SK-N-SH (cell line): ENCODE data around the gene HIPK2. TPM values are rescaled to one million over a fixed set of nuclear protein-coding genes. Genes with fewer than 3 reads are reported as not detected.

ENCODE experiments used
- CTCF ChIA-PET: fragments of 300-600, 350-600 bp; formaldehyde crosslinking; extraction: SDS; loops from one replicate; lab custom pipeline; 2021; lab: Yijun Ruan, JAX
- POLR2A ChIA-PET: fragments of 350-600 bp; sonication (Branson Sonifier 250); formaldehyde crosslinking; extraction: SDS; loops from one replicate; lab custom pipeline; 2020; ENCODE audit warnings: antibody characterized with exemption, inconsistent platforms; lab: Yijun Ruan, JAX
- DNase-seq: peaks from one replicate; pipeline ENCODE4 v3.0.0; 2012
- H2AFZ ChIP-seq: fragments of 200-600 bp; sonication (generic); 2 replicates; pipeline ENCODE4 v1.8.1; 2016; ENCODE audit warnings: antibody characterized with exemption, mild to moderate bottlenecking, low read depth
- H3F3A ChIP-seq: fragments of 200-600 bp; sonication (generic); replicated peaks from 2 replicates; pipeline ENCODE3; 2016; ENCODE audit warnings: antibody characterized with exemption, mild to moderate bottlenecking; ENCODE audit not compliant: insufficient read depth
- H3K27ac ChIP-seq, 2 experiments: fragments of 200-500 bp in 1 of 2; fragments of 200-600 bp in 1 of 2; sonication (Bioruptor generic) in 1 of 2; sonication (generic), shearing (Covaris generic) in 1 of 2; 2 replicates each; pipeline versions ENCODE4 v1.5.1 to v1.6.1; 2014 to 2016; ENCODE audit warnings: low read depth in 2 of 2, inconsistent platforms in 1 of 2, low read length in 1 of 2, mild to moderate bottlenecking in 1 of 2, mixed read lengths in 1 of 2
- H3K27me3 ChIP-seq: fragments of 200-600 bp; sonication (generic), shearing (Covaris generic); 2 replicates; pipeline ENCODE4 v1.6.1; 2016; ENCODE audit warnings: mixed run types; ENCODE audit not compliant: insufficient read depth
- H3K36me3 ChIP-seq, 2 experiments: fragments of 200-500 bp in 1 of 2; fragments of 200-600 bp in 1 of 2; sonication (Bioruptor generic) in 1 of 2; sonication (generic) in 1 of 2; replicated peaks in 1 of 2; 2 replicates each; pipeline versions ENCODE3 to v1.5.1; 2014 to 2016; ENCODE audit warnings: low read length in 1 of 2, mild to moderate bottlenecking in 1 of 2; ENCODE audit not compliant: insufficient read depth in 2 of 2, control insufficient read depth in 1 of 2
- H3K4me1 ChIP-seq, 2 experiments: fragments of 200-500 bp in 1 of 2; fragments of 200-600 bp in 1 of 2; sonication (Bioruptor generic) in 1 of 2; sonication (generic), shearing (Covaris generic) in 1 of 2; 2 replicates each; pipeline versions ENCODE4 v1.5.1 to v1.6.1; 2014 to 2016; ENCODE audit warnings: low read depth in 1 of 2, low read length in 1 of 2, mixed run types in 1 of 2; ENCODE audit not compliant: insufficient read depth in 2 of 2, control insufficient read depth in 1 of 2
- H3K4me2 ChIP-seq: fragments of 200-600 bp; sonication (generic), shearing (Covaris generic); 2 replicates; pipeline ENCODE4 v1.6.1; 2017; ENCODE audit warnings: mixed run types
- H3K4me3 ChIP-seq, 2 experiments: fragments of 200-500 bp in 1 of 2; fragments of 200-600 bp in 1 of 2; sonication (Bioruptor generic) in 1 of 2; sonication (generic), shearing (Covaris generic) in 1 of 2; 2 replicates each; pipeline versions ENCODE4 v1.5.1 to v1.8.1; 2014 to 2016; ENCODE audit warnings: low read depth in 2 of 2, inconsistent platforms in 1 of 2, low read length in 1 of 2, mild to moderate bottlenecking in 1 of 2, mixed read lengths in 1 of 2, moderate library complexity in 1 of 2
- H3K79me2 ChIP-seq: fragments of 200-600 bp; sonication (generic); 2 replicates; pipeline ENCODE4 v1.8.1; 2017; ENCODE audit warnings: mild to moderate bottlenecking; ENCODE audit not compliant: insufficient read depth
- H3K9ac ChIP-seq: fragments of 200-600 bp; sonication (generic); 2 replicates; pipeline ENCODE4 v1.6.1; 2017; ENCODE audit warnings: mixed run types
- H3K9me2 ChIP-seq: fragments of 200-600 bp; sonication (generic); 2 replicates; pipeline ENCODE4 v1.6.1; 2017; ENCODE audit warnings: mixed run types
- H3K9me3 ChIP-seq: fragments of 200-600 bp; sonication (generic); 2 replicates; pipeline ENCODE4 v1.6.1; 2017; ENCODE audit warnings: mixed run types, mild to moderate bottlenecking, moderate library complexity
- H4K20me1 ChIP-seq: fragments of 200-600 bp; sonication (generic); 2 replicates; pipeline ENCODE4 v1.6.1; 2017; ENCODE audit warnings: mild to moderate bottlenecking, mixed run types; ENCODE audit not compliant: insufficient read depth
- EP300 ChIP-seq, 2 experiments: IDR thresholded peaks; 2 replicates each; pipeline versions ENCODE4 v1.4.0 to v1.6.1; 2012; ENCODE audit warnings: borderline replicate concordance in 1 of 2, low read depth in 1 of 2, low read length in 1 of 2
- FOXJ3 ChIP-seq: sonication (generic); formaldehyde crosslinking; IDR thresholded peaks from 2 replicates; pipeline ENCODE4 v1.5.1; 2020; ENCODE audit warnings: mild to moderate bottlenecking, missing genetic modification reagents
- FOXM1 ChIP-seq: IDR thresholded peaks from 2 replicates; pipeline ENCODE4 v1.4.0; 2012; ENCODE audit warnings: low read depth, mild to moderate bottlenecking
- MXI1 ChIP-seq: IDR thresholded peaks from 2 replicates; pipeline ENCODE4 v1.6.1; 2012; ENCODE audit warnings: mild to moderate bottlenecking, low read depth, low read length, improper control_type of control experiment
- RAD21 ChIP-seq: IDR thresholded peaks from 2 replicates; pipeline ENCODE4 v1.6.1; 2012; ENCODE audit warnings: mild to moderate bottlenecking, low read length
- RCOR1 ChIP-seq: fragments of 150-350 bp; IDR thresholded peaks from 2 replicates; pipeline ENCODE4 v1.6.1; 2017; ENCODE audit warnings: antibody characterized with exemption, low read length
- RXRA ChIP-seq: IDR thresholded peaks from 2 replicates; pipeline ENCODE4 v1.4.0; 2012; ENCODE audit warnings: low read depth, mild to moderate bottlenecking, borderline replicate concordance
- SMC3 ChIP-seq: IDR thresholded peaks from 2 replicates; pipeline ENCODE4 v1.6.1; 2012; ENCODE audit warnings: low read depth, low read length, improper control_type of control experiment
- TAF1 ChIP-seq: IDR thresholded peaks from 2 replicates; pipeline ENCODE4 v1.6.1; 2012; ENCODE audit warnings: low read depth, mild to moderate bottlenecking, low read length, moderate library complexity, borderline replicate concordance
- TEAD4 ChIP-seq: IDR thresholded peaks from 2 replicates; pipeline ENCODE4 v1.4.0; 2012; ENCODE audit warnings: mild to moderate bottlenecking, borderline replicate concordance; ENCODE audit not compliant: insufficient read depth
- WGBS: methylation state at CpG from one replicate; pipeline ENCODE4 v1.1.6; 2017; ENCODE audit warnings: low lambda C conversion rate; 5-methylcytosine and 5-hydroxymethylcytosine counted together
- polyA plus RNA-seq, 3 experiments: library from polyadenylated mRNA; depleted of rRNA; stranded (reverse); fragments of >200 nt; gene quantifications; 2 replicates each; pipeline ENCODE4 v1.2.3, GENCODE V29; 2012
- TF ChIP-seq, protein P1 (sequence below): IDR thresholded peaks from 2 replicates; pipeline ENCODE4 v1.6.1; 2012; ENCODE audit warnings: mild to moderate bottlenecking, low read depth, low read length, moderate library complexity
- TF ChIP-seq, protein P2 (sequence below): fragments of 200-600 bp; sonication (generic); IDR thresholded peaks from 2 replicates; pipeline ENCODE4 v1.6.1; 2017; ENCODE audit warnings: antibody characterized with exemption, mild to moderate bottlenecking, moderate library complexity
- TF ChIP-seq, protein P3 (sequence below): IDR thresholded peaks from 2 replicates; pipeline ENCODE4 v1.4.0; 2012; ENCODE audit warnings: low read depth, borderline replicate concordance

Gene HIPK2
- polyA plus RNA-seq, 1 of the 3 experiments (the other 2 are of a cell fraction) = 14.2 TPM

DNA sequence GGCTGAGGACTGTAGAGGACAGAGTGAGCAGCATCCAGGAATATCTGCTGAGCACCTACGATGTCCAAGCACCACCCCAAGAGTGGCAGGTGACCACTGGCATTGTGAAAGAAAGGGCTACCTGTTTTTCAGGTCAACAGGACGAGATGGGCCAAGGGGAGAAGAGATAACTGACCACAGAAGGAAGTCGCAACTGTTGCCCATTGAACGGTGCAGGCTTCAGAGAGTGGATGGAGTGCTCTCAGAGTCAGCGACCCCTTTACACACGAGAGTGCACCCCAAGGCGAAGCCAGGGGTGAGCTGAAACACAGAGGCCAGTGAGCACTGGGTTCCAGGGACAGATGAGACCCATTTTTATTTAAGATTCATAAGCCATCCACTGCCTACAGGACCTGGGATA, 42.3 kb downstream of the HIPK2 start:
- Histone ChIP-seq H4K20me1 (peaks cover 85% of the 10 kb centered on the region), H3K4me3 (no peak overlapping the region), H3K27ac (peak overlapping the region in 1 of 2 experiments; percentile 76; a peak in 2 of 4 replicates), H3K9ac (no peak overlapping the region), H3K4me2 (no peak overlapping the region), H3F3A (peaks cover 16% of the 10 kb centered on the region)
- no peak for DNase-seq
- 88% methylated on average over 7 of the region's 7 CpGs for WGBS
- POLR2A ChIA-PET = no interaction called here
- TF ChIP-seq RXRA = no peak
- TF ChIP-seq, protein P1, sequence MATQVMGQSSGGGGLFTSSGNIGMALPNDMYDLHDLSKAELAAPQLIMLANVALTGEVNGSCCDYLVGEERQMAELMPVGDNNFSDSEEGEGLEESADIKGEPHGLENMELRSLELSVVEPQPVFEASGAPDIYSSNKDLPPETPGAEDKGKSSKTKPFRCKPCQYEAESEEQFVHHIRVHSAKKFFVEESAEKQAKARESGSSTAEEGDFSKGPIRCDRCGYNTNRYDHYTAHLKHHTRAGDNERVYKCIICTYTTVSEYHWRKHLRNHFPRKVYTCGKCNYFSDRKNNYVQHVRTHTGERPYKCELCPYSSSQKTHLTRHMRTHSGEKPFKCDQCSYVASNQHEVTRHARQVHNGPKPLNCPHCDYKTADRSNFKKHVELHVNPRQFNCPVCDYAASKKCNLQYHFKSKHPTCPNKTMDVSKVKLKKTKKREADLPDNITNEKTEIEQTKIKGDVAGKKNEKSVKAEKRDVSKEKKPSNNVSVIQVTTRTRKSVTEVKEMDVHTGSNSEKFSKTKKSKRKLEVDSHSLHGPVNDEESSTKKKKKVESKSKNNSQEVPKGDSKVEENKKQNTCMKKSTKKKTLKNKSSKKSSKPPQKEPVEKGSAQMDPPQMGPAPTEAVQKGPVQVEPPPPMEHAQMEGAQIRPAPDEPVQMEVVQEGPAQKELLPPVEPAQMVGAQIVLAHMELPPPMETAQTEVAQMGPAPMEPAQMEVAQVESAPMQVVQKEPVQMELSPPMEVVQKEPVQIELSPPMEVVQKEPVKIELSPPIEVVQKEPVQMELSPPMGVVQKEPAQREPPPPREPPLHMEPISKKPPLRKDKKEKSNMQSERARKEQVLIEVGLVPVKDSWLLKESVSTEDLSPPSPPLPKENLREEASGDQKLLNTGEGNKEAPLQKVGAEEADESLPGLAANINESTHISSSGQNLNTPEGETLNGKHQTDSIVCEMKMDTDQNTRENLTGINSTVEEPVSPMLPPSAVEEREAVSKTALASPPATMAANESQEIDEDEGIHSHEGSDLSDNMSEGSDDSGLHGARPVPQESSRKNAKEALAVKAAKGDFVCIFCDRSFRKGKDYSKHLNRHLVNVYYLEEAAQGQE = no peak
- TF ChIP-seq FOXJ3 (CRISPR knock-in tag) = no peak
- no peak for TF ChIP-seq TAF1
- TF ChIP-seq EP300 (IDR thresholded peaks at IDR 0.05; ENCODE audit: borderline replicate concordance in 1 of 2, low read depth in 1 of 2, low read length in 1 of 2) = no peak
- TF ChIP-seq, protein P2, sequence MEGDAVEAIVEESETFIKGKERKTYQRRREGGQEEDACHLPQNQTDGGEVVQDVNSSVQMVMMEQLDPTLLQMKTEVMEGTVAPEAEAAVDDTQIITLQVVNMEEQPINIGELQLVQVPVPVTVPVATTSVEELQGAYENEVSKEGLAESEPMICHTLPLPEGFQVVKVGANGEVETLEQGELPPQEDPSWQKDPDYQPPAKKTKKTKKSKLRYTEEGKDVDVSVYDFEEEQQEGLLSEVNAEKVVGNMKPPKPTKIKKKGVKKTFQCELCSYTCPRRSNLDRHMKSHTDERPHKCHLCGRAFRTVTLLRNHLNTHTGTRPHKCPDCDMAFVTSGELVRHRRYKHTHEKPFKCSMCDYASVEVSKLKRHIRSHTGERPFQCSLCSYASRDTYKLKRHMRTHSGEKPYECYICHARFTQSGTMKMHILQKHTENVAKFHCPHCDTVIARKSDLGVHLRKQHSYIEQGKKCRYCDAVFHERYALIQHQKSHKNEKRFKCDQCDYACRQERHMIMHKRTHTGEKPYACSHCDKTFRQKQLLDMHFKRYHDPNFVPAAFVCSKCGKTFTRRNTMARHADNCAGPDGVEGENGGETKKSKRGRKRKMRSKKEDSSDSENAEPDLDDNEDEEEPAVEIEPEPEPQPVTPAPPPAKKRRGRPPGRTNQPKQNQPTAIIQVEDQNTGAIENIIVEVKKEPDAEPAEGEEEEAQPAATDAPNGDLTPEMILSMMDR = no peak
- no peak for TF ChIP-seq RAD21
- TF ChIP-seq MXI1 = no peak
- TF ChIP-seq SMC3 = no peak
- no peak for TF ChIP-seq TEAD4
- TF ChIP-seq, protein P3, sequence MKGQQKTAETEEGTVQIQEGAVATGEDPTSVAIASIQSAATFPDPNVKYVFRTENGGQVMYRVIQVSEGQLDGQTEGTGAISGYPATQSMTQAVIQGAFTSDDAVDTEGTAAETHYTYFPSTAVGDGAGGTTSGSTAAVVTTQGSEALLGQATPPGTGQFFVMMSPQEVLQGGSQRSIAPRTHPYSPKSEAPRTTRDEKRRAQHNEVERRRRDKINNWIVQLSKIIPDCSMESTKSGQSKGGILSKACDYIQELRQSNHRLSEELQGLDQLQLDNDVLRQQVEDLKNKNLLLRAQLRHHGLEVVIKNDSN = no peak
- TF ChIP-seq FOXM1 = no peak
- TF ChIP-seq RCOR1 = no peak
- TF ChIP-seq, all 33 proteins: peak for 0
- peaks cover 98% of the 10 kb centered on the region for H3K79me2 ChIP-seq
- H3K9me2 ChIP-seq = no peaks in the 10 kb centered on the region
- H3K27me3 ChIP-seq = no peaks in the 10 kb centered on the region
- H3K9me3 ChIP-seq = no peaks in the 10 kb centered on the region
- CTCF ChIA-PET = no interaction called here
- peaks cover 0 to 2% of the 10 kb centered on the region in 2 experiments for H3K36me3 ChIP-seq
- H2AFZ ChIP-seq = no peak overlapping the region
- H3K4me1 ChIP-seq = peaks cover 29 to 49% of the 10 kb centered on the region in 2 experiments
